Stimulated activated naive CD8-positive, alpha-beta T cell treated with anti-CD3 and anti-CD28 coated beads, Interleukin-15, Interleukin-2, amounts not matched to agents 100 ng/mL and 50 ng/mL, for 24 hours (primary cell): Measurements from ENCODE around the gene MLPH.

Source experiments
- H3K27ac Mint-ChIP-seq: one replicate; pipeline ENCODE4 v1.8.0; 2021; ENCODE audit warnings: mild to moderate bottlenecking, mixed read lengths
- H3K27me3 Mint-ChIP-seq: one replicate; pipeline ENCODE4 v1.8.0; 2021; ENCODE audit warnings: mixed read lengths
- H3K36me3 Mint-ChIP-seq: one replicate; pipeline ENCODE4 v1.8.0; 2021; ENCODE audit warnings: low read depth, mixed read lengths
- H3K4me1 Mint-ChIP-seq: one replicate; pipeline ENCODE4 v1.8.0; 2021; ENCODE audit warnings: low read depth, mixed read lengths
- H3K4me3 Mint-ChIP-seq: one replicate; pipeline ENCODE4 v1.8.0; 2021; ENCODE audit warnings: mild to moderate bottlenecking, mixed read lengths
- H3K9me3 Mint-ChIP-seq: one replicate; pipeline ENCODE4 v1.8.0; 2021; ENCODE audit warnings: mixed read lengths

MLPH gene, protein sequence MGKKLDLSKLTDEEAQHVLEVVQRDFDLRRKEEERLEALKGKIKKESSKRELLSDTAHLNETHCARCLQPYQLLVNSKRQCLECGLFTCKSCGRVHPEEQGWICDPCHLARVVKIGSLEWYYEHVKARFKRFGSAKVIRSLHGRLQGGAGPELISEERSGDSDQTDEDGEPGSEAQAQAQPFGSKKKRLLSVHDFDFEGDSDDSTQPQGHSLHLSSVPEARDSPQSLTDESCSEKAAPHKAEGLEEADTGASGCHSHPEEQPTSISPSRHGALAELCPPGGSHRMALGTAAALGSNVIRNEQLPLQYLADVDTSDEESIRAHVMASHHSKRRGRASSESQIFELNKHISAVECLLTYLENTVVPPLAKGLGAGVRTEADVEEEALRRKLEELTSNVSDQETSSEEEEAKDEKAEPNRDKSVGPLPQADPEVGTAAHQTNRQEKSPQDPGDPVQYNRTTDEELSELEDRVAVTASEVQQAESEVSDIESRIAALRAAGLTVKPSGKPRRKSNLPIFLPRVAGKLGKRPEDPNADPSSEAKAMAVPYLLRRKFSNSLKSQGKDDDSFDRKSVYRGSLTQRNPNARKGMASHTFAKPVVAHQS

GRCh38 chr2:237486819-237487448 lies at the start of gene MLPH:
Gene MLPH (plus strand): TSS chr2:237487251. CDS start chr2:237493427, 6,176 bp downstream.
- Mint-ChIP-seq H3K9me3 (peaks cover 13% of the 10 kb centered on the region), H3K36me3 (no peaks in the 10 kb centered on the region), H3K27ac (no peak within 1 kb of the TSS), H3K4me1 (no peaks in the 10 kb centered on the region), H3K4me3 (no peak within 1 kb of the TSS), H3K27me3 (peaks cover 64% of the 10 kb centered on the region)

GRCh38 chr2:237437566-237437965 lies 49.5 kb upstream of the MLPH start:
- no peaks in the 10 kb centered on the region for H3K9me3 Mint-ChIP-seq
- H3K27me3 Mint-ChIP-seq: no peaks in the 10 kb centered on the region
- peaks cover 99% of the 10 kb centered on the region for H3K4me1 Mint-ChIP-seq
- no peak overlapping the region for H3K27ac Mint-ChIP-seq
- H3K36me3 Mint-ChIP-seq: no peaks in the 10 kb centered on the region
- no peak overlapping the region for H3K4me3 Mint-ChIP-seq

DNA sequence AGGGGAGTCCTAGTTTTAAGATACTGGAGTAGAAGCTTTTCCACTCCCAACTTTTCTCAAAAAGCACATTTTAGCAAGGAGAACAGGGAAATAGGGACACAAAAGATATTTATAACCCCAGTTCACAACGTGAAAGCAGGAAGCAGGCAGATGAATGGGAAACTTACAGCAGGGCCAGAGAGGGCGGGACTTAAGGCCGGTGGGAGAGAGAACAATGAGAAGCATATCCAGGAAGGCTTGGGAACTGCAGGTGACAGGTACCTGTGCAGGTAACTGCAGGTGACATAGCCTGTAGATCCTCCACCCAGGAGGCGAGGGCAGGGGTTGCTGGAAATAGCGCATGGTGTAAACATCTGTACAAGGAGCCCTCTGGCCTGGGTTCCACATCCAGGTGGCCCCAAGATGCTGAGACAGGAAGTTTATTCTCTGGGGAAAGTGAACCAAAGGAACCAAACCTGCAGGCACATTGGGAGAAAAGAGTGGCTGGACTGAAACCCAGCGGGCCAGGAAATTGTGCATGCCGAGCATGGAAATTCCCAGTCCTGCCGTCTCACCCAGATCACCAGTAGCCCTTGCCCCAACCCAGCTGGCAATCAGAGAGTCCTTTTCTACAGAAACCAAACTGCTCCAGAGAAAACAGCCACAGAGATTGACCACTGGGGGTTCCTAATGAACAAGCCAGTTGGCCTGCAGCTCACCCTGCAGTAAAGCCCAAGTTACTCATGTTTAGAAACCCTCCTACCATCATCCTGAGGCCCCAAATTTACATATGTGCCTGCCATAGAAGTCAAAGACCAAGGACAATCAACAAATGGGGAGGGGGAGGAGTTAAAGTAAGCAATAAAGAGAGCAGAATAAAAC lies 48.7 kb upstream of the MLPH start:
- H3K27ac Mint-ChIP-seq: peak overlapping the region; percentile 68
- H3K36me3 Mint-ChIP-seq: no peaks in the 10 kb centered on the region

DNA sequence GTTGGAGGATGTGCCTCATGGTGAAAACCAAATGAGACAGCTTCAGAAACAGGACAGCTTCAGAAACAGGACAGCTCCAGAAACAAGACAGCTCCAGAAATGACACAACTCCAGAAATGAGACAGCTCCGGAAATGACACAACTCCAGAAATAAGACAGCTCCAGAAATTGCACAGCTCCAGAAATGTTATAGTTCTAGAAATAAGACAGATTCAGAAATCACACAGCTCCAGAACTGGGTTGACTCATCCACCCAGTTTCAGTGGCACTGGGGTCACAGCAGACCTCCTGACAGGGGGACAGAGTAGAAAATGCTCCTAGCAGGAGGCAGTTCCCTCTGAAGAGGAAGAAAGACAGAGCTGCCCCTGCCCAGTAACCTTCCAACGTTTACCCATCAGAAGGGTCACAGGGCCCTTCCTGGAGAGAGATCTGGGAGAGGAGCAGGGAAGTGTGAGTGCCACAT lies 46.2 kb upstream of the MLPH start:
- peaks cover 84% of the 10 kb centered on the region for H3K4me1 Mint-ChIP-seq
- H3K9me3 Mint-ChIP-seq: no peaks in the 10 kb centered on the region
- no peaks in the 10 kb centered on the region for H3K27me3 Mint-ChIP-seq
- H3K36me3 Mint-ChIP-seq: no peaks in the 10 kb centered on the region
- H3K4me3 Mint-ChIP-seq: peak overlapping the region; percentile 68
- peak overlapping the region; percentile 91 for H3K27ac Mint-ChIP-seq

More for the DNA sequence above, 48.7 kb upstream of the MLPH start:
- H3K9me3 Mint-ChIP-seq: no peaks in the 10 kb centered on the region
- peaks cover 98% of the 10 kb centered on the region for H3K4me1 Mint-ChIP-seq
- H3K27me3 Mint-ChIP-seq: no peaks in the 10 kb centered on the region
- peak overlapping the region; percentile 33 for H3K4me3 Mint-ChIP-seq

GRCh38 chr2:237441605-237442274 lies 45.3 kb upstream of the MLPH start:
- Mint-ChIP-seq H3K4me3 (peak overlapping the region; percentile 68), H3K9me3 (no peaks in the 10 kb centered on the region), H3K27ac (peak overlapping the region; percentile 91), H3K4me1 (peaks cover 75% of the 10 kb centered on the region), H3K27me3 (no peaks in the 10 kb centered on the region), H3K36me3 (no peaks in the 10 kb centered on the region)

- Mint-ChIP-seq H3K36me3 (no peaks in the 10 kb centered on the region), H3K4me1 (peaks cover 53% of the 10 kb centered on the region), H3K4me3 (no peak overlapping the region), H3K27me3 (no peaks in the 10 kb centered on the region), H3K27ac (no peak overlapping the region), H3K9me3 (no peaks in the 10 kb centered on the region)
Measured at GRCh38 chr2:237444071-237444470, 43.0 kb upstream of the MLPH start.

DNA sequence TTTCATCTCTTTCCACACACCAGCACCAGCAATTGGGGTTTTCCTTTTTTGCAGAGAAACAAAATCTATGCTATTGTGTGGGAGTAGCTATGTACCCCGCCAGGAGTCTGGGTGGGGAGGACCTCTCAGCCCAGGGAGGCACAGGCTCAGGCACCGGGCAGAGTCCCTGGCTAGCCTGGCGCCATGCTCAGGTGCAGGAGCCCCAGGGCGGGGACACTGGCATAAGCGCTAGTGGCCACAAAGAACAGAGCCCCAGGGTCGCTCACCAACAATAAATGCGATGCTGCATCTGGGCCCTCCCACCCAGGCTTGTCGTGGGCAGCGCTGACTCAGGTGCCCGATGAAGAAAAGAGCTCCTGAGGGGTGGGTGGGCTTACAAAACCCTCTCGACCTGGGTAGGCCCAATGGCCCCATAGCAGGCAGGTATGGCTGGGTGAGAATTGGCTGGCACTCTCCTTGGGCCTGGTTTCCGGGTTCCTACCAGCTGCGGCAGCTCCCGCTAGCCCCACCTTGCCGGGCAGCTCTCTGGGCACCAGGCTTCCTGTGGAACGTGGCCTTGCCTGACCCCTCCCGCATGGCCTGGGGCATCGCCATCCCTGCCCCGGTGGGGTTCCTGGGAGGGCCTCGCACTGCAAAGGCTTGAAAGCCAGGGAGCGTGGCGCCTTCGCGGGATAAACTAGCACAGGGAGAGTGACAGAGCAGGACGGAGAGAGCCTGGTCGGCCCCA lies 41.3 kb upstream of the MLPH start:
- Mint-ChIP-seq H3K4me1 (peaks cover 36% of the 10 kb centered on the region), H3K27ac (no peak overlapping the region), H3K4me3 (no peak overlapping the region)

DNA sequence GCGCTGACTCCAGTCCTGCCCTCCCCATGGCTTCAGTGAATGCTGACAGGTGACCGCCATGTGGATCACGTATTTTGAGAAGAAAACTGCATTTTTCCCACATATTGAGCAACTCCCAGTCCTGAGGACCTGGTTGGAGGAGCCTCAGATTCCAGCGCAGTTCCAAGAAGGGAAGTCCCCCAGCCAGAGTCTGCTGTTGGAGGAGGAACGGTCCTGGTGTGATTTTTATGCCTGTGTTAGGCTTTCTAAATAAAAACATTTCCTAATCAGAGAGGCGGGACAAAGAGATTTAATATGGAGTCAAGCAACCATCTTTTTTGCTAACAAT lies 40.7 kb upstream of the MLPH start:
- no peaks in the 10 kb centered on the region for H3K36me3 Mint-ChIP-seq
- no peak overlapping the region for H3K27ac Mint-ChIP-seq
- H3K27me3 Mint-ChIP-seq: no peaks in the 10 kb centered on the region
- H3K9me3 Mint-ChIP-seq: no peaks in the 10 kb centered on the region
- peaks cover 30% of the 10 kb centered on the region for H3K4me1 Mint-ChIP-seq
- no peak overlapping the region for H3K4me3 Mint-ChIP-seq

More for the DNA sequence above, 41.3 kb upstream of the MLPH start:
- no peaks in the 10 kb centered on the region for H3K27me3 Mint-ChIP-seq
- no peaks in the 10 kb centered on the region for H3K9me3 Mint-ChIP-seq
- H3K36me3 Mint-ChIP-seq: no peaks in the 10 kb centered on the region

- Mint-ChIP-seq H3K4me3 (no peak overlapping the region), H3K9me3 (no peaks in the 10 kb centered on the region), H3K36me3 (no peaks in the 10 kb centered on the region), H3K27me3 (no peaks in the 10 kb centered on the region), H3K27ac (no peak overlapping the region), H3K4me1 (peaks cover 19% of the 10 kb centered on the region)
Measured at GRCh38 chr2:237447496-237447895, 39.6 kb upstream of the MLPH start.

DNA sequence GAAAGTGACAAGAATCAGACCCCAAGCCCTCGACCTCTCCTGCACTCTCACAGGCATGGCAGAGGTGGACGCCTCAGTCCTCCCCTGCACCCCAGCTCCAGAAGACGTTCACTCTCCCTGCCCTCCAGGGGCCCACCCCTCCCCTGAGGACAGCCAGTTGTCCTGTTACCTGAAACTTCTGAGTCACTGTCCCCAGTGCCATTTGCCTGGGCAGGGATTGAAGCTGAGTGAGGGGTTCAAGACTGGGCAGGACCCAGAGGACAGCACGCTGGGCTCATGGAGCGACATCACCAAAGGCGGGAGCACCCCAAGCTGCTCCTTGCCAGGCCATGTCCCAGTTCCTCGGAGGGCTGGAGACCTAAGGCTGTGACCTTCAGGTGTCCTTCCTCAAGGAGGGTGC lies 38.9 kb upstream of the MLPH start:
- H3K27me3 Mint-ChIP-seq: no peaks in the 10 kb centered on the region
- H3K36me3 Mint-ChIP-seq: no peaks in the 10 kb centered on the region
- H3K4me1 Mint-ChIP-seq: peaks cover 12% of the 10 kb centered on the region
- no peaks in the 10 kb centered on the region for H3K9me3 Mint-ChIP-seq
- no peak overlapping the region for H3K4me3 Mint-ChIP-seq
- H3K27ac Mint-ChIP-seq: no peak overlapping the region

DNA sequence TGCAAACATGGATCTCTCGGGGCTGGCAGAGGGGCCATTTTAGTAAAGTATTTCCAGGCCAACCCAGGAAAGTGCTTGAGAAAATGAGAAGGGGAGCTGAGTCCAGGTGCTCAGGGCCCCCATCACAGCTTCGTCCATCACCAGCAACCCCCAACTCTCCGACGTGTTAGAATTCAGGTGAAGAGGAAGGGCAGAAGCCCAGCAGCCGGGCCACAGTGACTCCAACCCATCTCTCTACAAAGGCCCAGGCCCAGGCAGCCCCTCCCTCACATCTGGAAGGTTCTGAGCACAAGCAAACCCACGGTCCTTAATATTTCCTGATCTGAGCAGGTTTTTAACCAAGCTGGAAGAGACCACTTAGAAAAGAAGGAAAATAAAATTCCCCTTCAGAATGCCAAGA lies 38.4 kb upstream of the MLPH start:
- no peaks in the 10 kb centered on the region for H3K9me3 Mint-ChIP-seq
- no peak overlapping the region for H3K4me3 Mint-ChIP-seq
- no peaks in the 10 kb centered on the region for H3K36me3 Mint-ChIP-seq
- H3K4me1 Mint-ChIP-seq: peaks cover 11% of the 10 kb centered on the region
- no peaks in the 10 kb centered on the region for H3K27me3 Mint-ChIP-seq
- no peak overlapping the region for H3K27ac Mint-ChIP-seq

DNA sequence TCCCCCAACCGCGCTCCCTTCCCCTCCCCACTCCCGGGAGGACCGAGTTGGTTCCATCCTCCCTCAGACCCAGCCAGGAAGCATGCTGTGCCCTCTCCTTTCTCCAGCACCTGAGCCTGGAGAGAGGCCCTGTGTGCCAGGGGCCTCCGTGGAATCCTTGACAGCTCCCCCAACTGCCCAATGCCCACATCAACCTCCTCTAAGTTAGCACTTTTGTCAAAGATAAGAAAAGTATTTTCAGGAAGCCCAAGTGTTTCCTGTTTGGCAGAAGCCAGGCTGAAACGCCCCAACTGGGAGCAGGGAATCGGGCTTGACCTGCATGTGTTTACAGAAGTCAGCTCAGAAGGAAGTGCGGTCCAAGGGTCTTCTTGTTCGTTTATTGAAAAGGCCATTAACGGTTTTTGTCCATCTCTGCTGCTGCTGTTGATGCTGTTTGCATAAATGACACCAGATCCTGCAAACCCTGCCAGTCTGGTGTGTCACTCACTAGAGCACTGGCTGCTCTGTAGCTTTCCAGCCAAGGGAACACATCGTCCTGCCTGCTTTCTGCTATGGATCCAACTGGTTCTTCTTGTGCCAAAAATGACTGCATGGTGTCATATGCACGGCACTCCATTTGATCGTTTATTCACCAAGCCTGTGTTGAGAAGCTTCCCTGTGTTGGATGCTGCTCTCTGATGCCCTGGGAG lies 37.7 kb upstream of the MLPH start:
- Mint-ChIP-seq H3K9me3 (peaks cover 3% of the 10 kb centered on the region), H3K27ac (no peak overlapping the region), H3K27me3 (no peaks in the 10 kb centered on the region), H3K36me3 (no peaks in the 10 kb centered on the region), H3K4me3 (no peak overlapping the region), H3K4me1 (peaks cover 11% of the 10 kb centered on the region)

DNA sequence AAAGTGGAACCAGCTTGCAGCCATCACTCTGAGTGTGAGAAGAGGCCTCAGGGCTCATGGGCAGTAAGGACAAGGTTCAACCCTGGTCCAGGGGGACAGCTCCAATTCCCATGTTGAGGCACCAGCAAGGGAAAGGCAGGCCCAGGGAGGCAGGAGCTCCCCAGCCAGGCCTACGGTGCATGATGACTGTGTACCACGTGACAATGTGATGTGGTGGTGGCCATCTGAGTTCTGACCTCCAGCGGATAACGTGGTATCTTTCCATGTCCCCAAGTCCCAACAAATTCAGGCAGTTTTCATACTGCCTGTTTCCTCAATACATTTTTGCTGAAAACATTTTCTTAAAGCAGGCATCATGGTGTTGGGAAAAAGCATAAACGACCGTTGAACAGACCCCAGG lies 36.9 kb upstream of the MLPH start:
- H3K36me3 Mint-ChIP-seq: no peaks in the 10 kb centered on the region
- H3K9me3 Mint-ChIP-seq: peaks cover 7% of the 10 kb centered on the region
- no peaks in the 10 kb centered on the region for H3K27me3 Mint-ChIP-seq
- peaks cover 6% of the 10 kb centered on the region for H3K4me1 Mint-ChIP-seq
- H3K4me3 Mint-ChIP-seq: no peak overlapping the region
- no peak overlapping the region for H3K27ac Mint-ChIP-seq
